GM08714 (cell line): ENCODE measurements around the gene HAUS7.

Experiments
- H3K4me3 ChIP-seq: fragments of 200-500 bp; sonication (Bioruptor generic); 2 replicates; pipeline ENCODE4 v1.5.1; 2014; ENCODE audit warnings: mild to moderate bottlenecking, low read length, inconsistent platforms
- ZNF274 ChIP-seq: IDR thresholded peaks from 2 replicates; pipeline ENCODE4 v1.6.1; 2012; ENCODE audit warnings: mild to moderate bottlenecking, low read depth, low read length

The HAUS7 gene

GRCh38 chrX:153476666-153477363 lies 6.4 kb upstream of the HAUS7 start:
- no peak for TF ChIP-seq ZNF274
- no peak overlapping the region for H3K4me3 ChIP-seq

- no peak overlapping the region for H3K4me3 ChIP-seq
- TF ChIP-seq ZNF274, result no peak
Observed at GRCh38 chrX:153475751-153476281, 5.4 kb upstream of the HAUS7 start.

- no peak for TF ChIP-seq ZNF274
- no peak overlapping the region for H3K4me3 ChIP-seq
Observed at GRCh38 chrX:153475271-153475670, 4.9 kb upstream of the HAUS7 start.

- no peak overlapping the region for H3K4me3 ChIP-seq
- TF ChIP-seq ZNF274, result no peak
Observed at GRCh38 chrX:153474718-153475117, 4.3 kb upstream of the HAUS7 start.

DNA sequence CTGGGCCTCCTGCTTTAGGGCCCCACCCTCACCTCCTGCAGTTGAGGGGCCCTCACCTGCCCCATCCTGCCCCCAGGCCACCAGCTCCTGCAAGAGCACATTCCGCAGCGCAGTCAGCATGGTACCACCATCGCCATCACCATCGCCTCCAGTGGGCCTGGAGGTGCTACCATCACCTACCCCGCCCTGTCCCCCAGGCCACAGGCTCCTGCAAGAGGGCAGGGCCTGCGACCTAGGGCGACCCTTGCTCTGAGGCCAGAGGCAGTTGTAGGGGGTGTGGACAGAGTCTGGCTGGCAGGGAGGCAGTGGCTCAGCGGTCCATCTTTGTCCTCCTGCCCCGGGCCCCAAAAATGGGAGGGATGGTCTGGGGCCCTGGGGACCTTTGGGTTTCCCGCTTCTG lies 3.9 kb upstream of the HAUS7 start:
- no peak overlapping the region for H3K4me3 ChIP-seq
- no peak for TF ChIP-seq ZNF274

- no peak for TF ChIP-seq ZNF274
- H3K4me3 ChIP-seq, result no peak overlapping the region
Observed at GRCh38 chrX:153473126-153473525, 2.8 kb upstream of the HAUS7 start.

GRCh38 chrX:153471663-153472280 lies 1.4 kb upstream of the HAUS7 start:
- no peak overlapping the region for H3K4me3 ChIP-seq
- no peak for TF ChIP-seq ZNF274

DNA sequence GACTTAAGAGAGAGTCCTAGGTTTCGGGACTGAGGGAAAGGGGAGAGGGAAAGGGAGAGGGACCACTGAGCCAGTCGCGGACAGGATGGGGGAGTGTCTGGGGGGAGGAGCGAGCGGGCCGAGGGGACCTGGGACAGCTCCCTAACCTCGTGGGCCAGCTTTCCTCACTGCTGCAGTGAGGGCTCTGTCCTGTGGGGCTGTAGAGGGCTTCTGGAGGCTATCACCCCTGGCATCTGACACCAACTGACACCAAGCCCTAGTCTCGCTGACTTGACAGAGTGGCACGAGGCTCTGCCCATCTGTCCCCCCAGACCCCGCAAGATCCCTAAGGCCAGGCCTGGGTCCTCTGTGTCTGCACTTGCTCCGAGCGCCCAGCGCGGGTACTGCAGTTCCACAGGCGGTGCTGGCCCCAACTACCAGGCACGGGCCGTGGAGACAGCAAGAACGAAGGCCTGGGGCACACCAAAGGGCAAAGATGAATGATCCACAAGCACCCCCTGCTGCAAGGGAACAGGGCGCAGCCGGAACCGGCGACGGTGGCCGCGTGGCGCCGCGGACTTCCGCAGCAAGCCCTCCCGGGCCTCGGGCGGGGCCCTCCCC lies 465 bp downstream of the HAUS7 start:
- no peak for TF ChIP-seq ZNF274
- peak overlapping the region; percentile 69; the same call in 1 of the 2 replicates for H3K4me3 ChIP-seq

DNA sequence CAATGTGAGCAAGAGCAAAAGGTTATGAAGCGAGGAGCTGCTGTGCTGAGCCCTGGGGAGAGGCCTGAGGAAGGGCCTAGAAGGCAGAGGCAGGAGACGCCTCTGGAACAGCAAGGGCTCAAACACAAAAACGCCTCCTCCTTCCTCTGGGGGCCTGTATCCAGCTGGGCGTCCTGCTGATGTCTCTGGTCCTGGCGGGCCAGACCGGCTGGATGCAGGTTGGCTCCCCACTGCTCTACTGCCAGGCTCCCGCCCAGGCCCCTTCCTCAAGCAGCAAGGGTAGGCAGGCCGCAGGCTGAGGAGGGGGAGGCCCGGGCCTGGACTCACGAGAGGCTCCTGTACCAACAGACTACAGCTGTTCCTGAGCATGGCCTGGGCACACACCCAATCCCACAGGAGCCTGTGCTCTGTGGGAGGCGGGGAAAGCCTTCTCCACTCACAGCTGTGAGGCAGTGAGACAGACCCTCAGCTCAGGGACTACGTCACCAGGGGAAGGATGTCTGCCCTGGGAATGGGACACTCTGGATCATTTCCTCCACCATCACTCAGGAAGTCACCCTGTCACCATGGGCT lies 2.3 kb downstream of the HAUS7 start:
- no peak for TF ChIP-seq ZNF274
- H3K4me3 ChIP-seq, result no peak overlapping the region

DNA sequence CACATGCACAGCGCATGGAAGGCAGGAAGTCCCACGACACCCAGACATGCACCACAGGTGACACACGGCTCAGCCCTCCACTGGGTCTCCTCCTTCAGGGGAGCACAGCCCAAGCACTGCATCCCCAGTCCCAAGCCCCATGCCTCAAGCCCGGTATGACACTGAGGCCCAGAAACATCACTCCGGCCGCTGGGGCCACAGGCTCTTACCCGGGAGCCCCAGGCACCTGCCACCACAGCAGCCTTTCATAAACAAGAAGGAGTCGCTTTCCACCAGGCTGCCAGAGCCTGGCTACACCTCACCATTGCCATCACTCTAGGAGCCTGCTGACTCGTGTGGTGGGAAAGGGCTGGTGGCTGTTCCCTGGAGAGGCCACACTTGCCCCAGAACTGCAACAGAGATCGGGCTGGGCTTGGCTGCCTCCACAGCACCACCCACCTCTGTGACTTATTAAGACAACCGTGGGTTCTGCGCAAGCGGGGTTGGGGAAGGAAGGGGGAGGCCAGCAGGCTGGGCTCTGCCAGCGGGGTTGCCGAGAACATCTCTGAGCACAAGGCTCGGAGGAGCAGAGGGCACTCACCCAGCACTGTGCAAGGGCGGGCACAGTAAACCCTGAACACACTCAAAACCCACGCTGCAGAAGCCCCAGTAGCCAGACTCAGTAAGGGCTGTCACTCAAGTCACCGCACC lies 4.5 kb downstream of the HAUS7 start:
- no peak for TF ChIP-seq ZNF274
- no peak overlapping the region for H3K4me3 ChIP-seq

DNA sequence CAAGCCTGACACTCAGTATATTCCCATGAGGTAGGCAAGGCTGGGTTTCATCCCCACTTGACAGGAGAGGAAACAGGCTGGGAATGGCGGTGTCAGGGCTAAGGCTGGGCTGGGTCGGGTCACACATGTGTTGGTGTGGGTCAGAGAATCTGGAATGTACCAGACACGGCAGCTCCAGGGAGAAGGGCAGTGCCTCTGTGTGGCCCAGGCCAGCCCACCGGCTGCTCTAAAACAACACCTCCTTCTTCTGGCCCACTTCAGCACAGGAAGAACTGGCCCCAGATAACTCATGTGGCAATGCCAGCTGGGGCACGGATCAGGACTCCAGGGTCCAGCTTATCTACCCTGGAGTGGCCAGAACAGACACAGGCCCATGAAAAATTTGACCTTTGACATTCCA lies 6.3 kb downstream of the HAUS7 start:
- TF ChIP-seq ZNF274, result no peak
- no peak overlapping the region for H3K4me3 ChIP-seq

DNA sequence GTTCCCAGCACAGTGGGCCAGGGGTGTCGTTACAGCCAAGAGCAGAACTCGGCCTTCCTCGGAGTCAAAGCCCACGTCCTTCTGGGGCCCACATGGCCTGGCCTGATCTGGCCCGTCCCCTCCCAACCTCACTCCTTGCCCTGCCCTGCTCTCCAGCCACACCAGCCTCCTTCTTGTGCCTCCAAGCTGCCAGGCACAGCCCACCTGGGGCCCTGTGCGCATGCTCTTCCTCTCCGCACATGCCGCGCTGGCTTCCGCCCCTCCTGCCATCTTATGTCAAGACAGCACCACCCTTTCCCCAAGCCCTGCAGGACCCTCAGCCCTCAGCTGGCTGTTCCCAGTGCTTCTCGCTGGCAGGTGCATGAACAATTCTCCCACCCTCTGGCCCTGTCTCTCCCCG lies 6.8 kb downstream of the HAUS7 start:
- no peak overlapping the region for H3K4me3 ChIP-seq
- no peak for TF ChIP-seq ZNF274

GRCh38 chrX:153463031-153463430 lies 7.3 kb downstream of the HAUS7 start:
- no peak for TF ChIP-seq ZNF274

GRCh38 chrX:153462291-153462690 lies 8.1 kb downstream of the HAUS7 start:
- TF ChIP-seq ZNF274, result no peak
- no peak overlapping the region for H3K4me3 ChIP-seq

More at GRCh38 chrX:153463031-153463430, 7.3 kb downstream of the HAUS7 start:
- no peak overlapping the region for H3K4me3 ChIP-seq
